Breast epithelium (tissue), 4 donors: ENCODE data around the gene MITF. TPM values are rescaled to one million over a fixed set of nuclear protein-coding genes. Genes with fewer than 3 reads are reported as not detected.

ENCODE experiments used
- DNase-seq, 2 donors: peaks; one replicate each; pipeline ENCODE4 v3.0.0-alpha.2; 2019; ENCODE audit warnings: low spot score in 2 of 2
- H3K27ac ChIP-seq, 2 donors: fragments of 200-600 bp; sonication (generic) in 1 of 2; one replicate each; pipeline ENCODE4 v1.5.1; 2016 to 2019; ENCODE audit warnings: mild to moderate bottlenecking in 1 of 2
- H3K27me3 ChIP-seq, 2 donors: fragments of 200-600 bp; sonication (generic) in 1 of 2; one replicate each; pipeline versions ENCODE4 v1.5.1 to v1.6.0; 2017 to 2019; ENCODE audit warnings: control low read depth in 1 of 2, mild to moderate bottlenecking in 1 of 2
- H3K36me3 ChIP-seq: fragments of 200-600 bp; one replicate; pipeline ENCODE4 v1.5.1; 2019
- H3K4me1 ChIP-seq, 2 donors: fragments of 200-600 bp; sonication (generic); one replicate each; pipeline ENCODE4 v1.5.1; 2016 to 2019; ENCODE audit warnings: control low read depth in 1 of 2
- H3K4me3 ChIP-seq, 3 donors: fragments of 200-600 bp; sonication (generic); 1 replicate in 2 of 3; 2 replicates in 1 of 3; pipeline ENCODE4 v1.5.1; 2016 to 2019; ENCODE audit warnings: mild to moderate bottlenecking in 3 of 3, moderate library complexity in 2 of 3
- H3K9me3 ChIP-seq, 2 donors: fragments of 200-600 bp; sonication (generic) in 1 of 2; one replicate each; pipeline ENCODE4 v1.5.1; 2016 to 2019; ENCODE audit warnings: control low read depth in 1 of 2
- POLR2A ChIP-seq: fragments of 450-650 bp; IDR thresholded peaks from one replicate; pipeline ENCODE4 v1.6.1; 2016; ENCODE audit warnings: antibody characterized with exemption, mild to moderate bottlenecking, moderate library complexity
- POLR2AphosphoS5 ChIP-seq, 3 donors: sonication (generic); formaldehyde crosslinking; IDR thresholded peaks; one replicate each; pipeline ENCODE4 v1.6.1; 2017; ENCODE audit warnings: antibody characterized with exemption in 3 of 3
- intact Hi-C: fragments of 100-400 bp; cut with DNase I; formaldehyde crosslinking; loops from one replicate; pipeline ENCODE4 v1.15.1; 2023; ENCODE audit warnings: low total_unique reads
- total RNA-seq, 3 donors: library from RNA; depleted of rRNA; stranded (reverse); fragments of >200 nt; gene quantifications; one replicate each; pipeline ENCODE4 v1.1.0, GENCODE V29; 2016
- TF ChIP-seq, protein P1 (sequence below), 3 donors: fragments of 450-650 bp; IDR thresholded peaks; one replicate each; pipeline ENCODE4 v1.5.1; 2016 to 2017; ENCODE audit warnings: antibody characterized with exemption in 3 of 3, mild to moderate bottlenecking in 3 of 3, moderate library complexity in 3 of 3

MITF gene
- total RNA-seq, 3 donors from 2014 or later = 23.3 to 45.8 (median 25.6) TPM

DNA sequence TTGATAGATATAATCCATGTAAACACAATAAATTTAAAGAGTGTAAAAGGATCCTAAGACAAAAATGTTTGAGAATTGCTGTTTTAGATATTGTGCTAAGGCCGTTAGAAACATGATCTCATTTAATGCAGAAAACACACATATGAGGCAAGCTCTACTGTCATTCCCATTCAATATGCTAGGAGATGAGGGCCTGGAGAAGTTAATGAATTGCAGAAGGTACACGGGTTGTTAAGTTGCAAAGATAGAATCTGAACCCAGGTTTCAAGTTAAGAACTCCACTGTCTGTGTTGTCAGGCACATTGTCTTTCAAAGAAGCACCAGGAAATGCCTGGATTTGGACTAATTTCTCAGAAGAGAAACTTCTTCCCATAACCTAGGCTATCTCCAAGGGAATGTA lies 195.1 kb downstream of the MITF start:
- H3K4me3 ChIP-seq = no peak overlapping the region
- no peaks in the 10 kb centered on the region for H3K9me3 ChIP-seq
- H3K27me3 ChIP-seq = no peaks in the 10 kb centered on the region
- intact Hi-C loops = no loop called here
- H3K36me3 ChIP-seq = no peaks in the 10 kb centered on the region
- no peak for DNase-seq
- no peak overlapping the region for H3K27ac ChIP-seq
- no peaks in the 10 kb centered on the region for H3K4me1 ChIP-seq
- no peak for TF ChIP-seq POLR2A

DNA sequence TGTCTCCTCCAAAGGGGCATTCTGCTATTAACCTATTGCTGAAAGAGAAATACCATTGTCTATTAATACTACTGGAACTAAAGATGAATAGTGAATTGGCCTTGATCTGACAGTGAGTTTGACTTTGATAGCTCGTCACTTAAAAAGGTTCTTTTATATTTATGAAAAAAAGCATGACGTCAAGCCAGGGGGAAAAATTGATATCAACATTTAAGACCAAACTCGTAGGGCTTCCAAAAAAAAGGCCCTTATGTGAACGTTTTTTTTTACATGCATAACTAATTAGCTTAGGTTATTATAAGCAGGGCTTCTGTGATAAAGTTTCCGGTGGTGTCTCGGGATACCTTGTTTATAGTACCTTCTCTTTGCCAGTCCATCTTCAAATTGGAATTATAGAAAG lies 197.0 kb downstream of the MITF start:
- no peaks in the 10 kb centered on the region for H3K27me3 ChIP-seq
- H3K36me3 ChIP-seq = no peaks in the 10 kb centered on the region
- no peak overlapping the region for H3K4me3 ChIP-seq
- intact Hi-C loops = loop anchor here (2.0 kb wide), 1 partner anchor 17 kb away; no protein-coding TSS in a partner anchor
- no peak for DNase-seq
- H3K9me3 ChIP-seq = no peaks in the 10 kb centered on the region
- H3K4me1 ChIP-seq = no peaks in the 10 kb centered on the region
- TF ChIP-seq, protein P1, sequence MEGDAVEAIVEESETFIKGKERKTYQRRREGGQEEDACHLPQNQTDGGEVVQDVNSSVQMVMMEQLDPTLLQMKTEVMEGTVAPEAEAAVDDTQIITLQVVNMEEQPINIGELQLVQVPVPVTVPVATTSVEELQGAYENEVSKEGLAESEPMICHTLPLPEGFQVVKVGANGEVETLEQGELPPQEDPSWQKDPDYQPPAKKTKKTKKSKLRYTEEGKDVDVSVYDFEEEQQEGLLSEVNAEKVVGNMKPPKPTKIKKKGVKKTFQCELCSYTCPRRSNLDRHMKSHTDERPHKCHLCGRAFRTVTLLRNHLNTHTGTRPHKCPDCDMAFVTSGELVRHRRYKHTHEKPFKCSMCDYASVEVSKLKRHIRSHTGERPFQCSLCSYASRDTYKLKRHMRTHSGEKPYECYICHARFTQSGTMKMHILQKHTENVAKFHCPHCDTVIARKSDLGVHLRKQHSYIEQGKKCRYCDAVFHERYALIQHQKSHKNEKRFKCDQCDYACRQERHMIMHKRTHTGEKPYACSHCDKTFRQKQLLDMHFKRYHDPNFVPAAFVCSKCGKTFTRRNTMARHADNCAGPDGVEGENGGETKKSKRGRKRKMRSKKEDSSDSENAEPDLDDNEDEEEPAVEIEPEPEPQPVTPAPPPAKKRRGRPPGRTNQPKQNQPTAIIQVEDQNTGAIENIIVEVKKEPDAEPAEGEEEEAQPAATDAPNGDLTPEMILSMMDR (IDR thresholded peaks at IDR 0.05) = no peak
- TF ChIP-seq POLR2A (no peak), POLR2AphosphoS5 (IDR thresholded peaks at IDR 0.05) (no peak)
- no peak overlapping the region for H3K27ac ChIP-seq

DNA sequence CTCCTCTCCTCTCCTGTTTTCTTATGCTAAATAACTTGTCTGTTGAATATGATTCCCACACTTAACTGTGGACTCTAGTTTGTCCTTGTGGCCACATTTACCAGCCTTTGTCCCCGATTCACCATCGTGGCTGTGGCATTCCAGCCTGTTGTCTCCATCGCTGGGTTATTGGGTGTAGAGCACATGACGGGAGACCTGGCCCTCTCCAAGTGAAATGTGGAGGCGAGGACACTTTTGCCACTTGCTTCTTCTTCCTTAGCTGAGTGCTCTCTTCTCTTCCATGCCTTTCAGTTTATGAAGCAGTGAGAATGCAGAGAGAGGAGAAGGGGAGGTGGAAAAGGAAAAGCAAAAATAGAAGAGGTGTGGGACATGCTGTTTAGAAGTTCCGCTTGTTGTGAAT lies 198.8 kb downstream of the MITF start:
- H3K4me3 ChIP-seq = no peak overlapping the region
- H3K27ac ChIP-seq = no peak overlapping the region
- no peaks in the 10 kb centered on the region for H3K4me1 ChIP-seq
- no peaks in the 10 kb centered on the region for H3K27me3 ChIP-seq
- H3K9me3 ChIP-seq = no peaks in the 10 kb centered on the region
- TF ChIP-seq POLR2A = no peak
- TF ChIP-seq POLR2AphosphoS5 (IDR thresholded peaks at IDR 0.05) = no peak
- TF ChIP-seq, protein P1 (IDR thresholded peaks at IDR 0.05) = no peak
- intact Hi-C loops = no loop called here
- DNase-seq = no peak
- H3K36me3 ChIP-seq = no peaks in the 10 kb centered on the region

DNA sequence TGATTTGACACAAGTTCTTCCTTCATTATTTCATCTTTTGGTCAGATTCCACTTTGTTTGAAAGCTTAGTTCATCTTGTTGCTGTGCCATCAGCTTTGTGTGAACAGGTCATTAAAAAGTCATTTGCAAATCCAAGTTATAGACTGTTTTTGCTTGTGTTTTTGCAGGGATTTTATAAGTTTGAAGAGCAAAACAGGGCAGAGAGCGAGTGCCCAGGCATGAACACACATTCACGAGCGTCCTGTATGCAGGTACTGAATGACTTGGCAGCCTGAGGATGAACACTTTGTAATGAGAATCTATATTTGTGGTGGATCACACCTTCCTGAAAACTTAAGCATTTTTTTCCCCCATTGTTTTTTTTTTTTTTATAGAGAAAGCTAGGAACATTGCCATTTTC lies 199.7 kb downstream of the MITF start:
- Histone ChIP-seq H3K4me1 (no peaks in the 10 kb centered on the region), H3K27ac (no peak overlapping the region), H3K9me3 (no peaks in the 10 kb centered on the region), H3K4me3 (no peak overlapping the region), H3K27me3 (no peaks in the 10 kb centered on the region), H3K36me3 (no peaks in the 10 kb centered on the region)
- DNase-seq = no peak
- intact Hi-C loops = no loop called here
- TF ChIP-seq, protein P1 (IDR thresholded peaks at IDR 0.05) = no peak
- TF ChIP-seq POLR2A = no peak
- no peak for TF ChIP-seq POLR2AphosphoS5 (IDR thresholded peaks at IDR 0.05)

DNA sequence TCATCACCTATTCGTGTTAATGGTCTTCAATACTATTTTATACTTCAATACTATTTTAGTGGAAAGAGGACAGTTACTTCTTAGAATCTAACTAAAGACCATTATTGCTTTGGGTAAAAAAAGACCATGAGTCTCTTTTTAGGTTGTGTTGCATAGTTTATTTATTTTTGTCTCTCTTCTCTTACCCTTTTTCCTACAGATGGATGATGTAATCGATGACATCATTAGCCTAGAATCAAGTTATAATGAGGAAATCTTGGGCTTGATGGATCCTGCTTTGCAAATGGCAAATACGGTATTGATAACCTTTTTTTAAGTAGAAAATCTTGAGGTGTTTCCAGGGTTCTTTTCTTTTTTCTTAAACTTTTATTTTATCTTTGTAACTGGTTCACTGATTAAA lies 201.8 kb downstream of the MITF start:
- no peaks in the 10 kb centered on the region for H3K9me3 ChIP-seq
- no peaks in the 10 kb centered on the region for H3K27me3 ChIP-seq
- H3K27ac ChIP-seq = no peak overlapping the region
- DNase-seq = no peak
- no peaks in the 10 kb centered on the region for H3K36me3 ChIP-seq
- no peaks in the 10 kb centered on the region for H3K4me1 ChIP-seq
- TF ChIP-seq POLR2AphosphoS5 (IDR thresholded peaks at IDR 0.05) = no peak
- TF ChIP-seq POLR2A = no peak
- TF ChIP-seq, protein P1 (IDR thresholded peaks at IDR 0.05) = no peak
- no peak overlapping the region for H3K4me3 ChIP-seq
- intact Hi-C loops = no loop called here
